IPS-NIHi7 (cell line): ENCODE results near the gene OSBPL3.

Experiments
- DNase-seq: peaks from one replicate; pipeline ENCODE4 v3.0.0; 2012; ENCODE audit warnings: mixed read lengths; ENCODE audit errors: extremely low spot score

Gene OSBPL3

DNA sequence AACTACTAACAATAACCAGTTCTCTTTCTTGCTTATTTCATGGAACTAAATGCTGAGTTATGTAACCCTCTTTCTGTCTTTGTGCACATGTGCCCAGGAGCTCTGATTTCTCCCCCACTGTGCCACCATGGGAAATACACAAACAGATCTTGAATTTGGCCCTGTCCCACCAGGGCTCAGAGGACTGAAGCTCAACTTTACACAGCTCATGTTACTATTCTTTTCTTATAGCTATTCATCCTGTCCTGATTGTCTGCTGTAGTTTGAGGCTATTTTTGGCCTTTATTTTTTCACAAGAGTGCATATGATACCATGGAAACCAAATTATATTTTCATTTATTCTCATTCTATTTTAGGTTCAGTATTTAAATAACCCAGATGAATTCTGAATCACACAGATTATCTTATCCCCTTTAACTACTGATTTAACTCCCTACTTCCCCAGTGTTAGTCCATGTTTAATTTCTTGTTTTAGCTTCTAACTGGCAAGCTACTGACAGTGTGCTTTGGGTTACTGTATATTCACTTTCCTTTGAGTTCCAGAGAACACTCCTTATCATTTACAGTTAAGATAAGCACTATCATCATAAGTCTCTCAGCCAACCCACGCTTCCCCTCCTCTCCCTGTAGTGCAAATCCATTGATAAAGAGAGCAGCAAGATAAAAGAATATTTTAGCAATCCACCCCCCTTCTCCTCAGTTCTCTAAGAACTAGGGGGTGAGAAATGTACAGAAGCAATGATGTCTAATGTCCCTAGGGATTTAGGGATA, 150.9 kb downstream of the OSBPL3 start:
- DNase-seq = no peak

DNA sequence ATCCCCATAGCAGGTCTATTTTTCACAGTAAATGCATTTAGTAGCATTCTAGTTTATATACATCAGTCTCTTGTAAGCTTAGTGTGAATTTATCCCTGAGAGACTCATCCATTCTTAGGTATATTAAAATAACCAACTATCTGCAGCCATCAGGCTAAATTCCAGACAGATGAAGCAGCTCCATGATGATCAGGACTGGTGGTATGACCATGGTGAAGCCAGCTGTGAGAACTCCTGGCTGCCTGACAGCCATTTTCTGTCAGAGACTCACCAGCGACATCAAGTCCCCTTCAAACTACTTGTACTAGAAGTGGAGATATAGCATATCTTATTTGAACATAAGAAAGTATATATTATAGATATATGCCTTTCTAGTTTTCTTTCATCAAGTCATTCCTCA, 152.4 kb downstream of the OSBPL3 start:
- no peak for DNase-seq

DNA sequence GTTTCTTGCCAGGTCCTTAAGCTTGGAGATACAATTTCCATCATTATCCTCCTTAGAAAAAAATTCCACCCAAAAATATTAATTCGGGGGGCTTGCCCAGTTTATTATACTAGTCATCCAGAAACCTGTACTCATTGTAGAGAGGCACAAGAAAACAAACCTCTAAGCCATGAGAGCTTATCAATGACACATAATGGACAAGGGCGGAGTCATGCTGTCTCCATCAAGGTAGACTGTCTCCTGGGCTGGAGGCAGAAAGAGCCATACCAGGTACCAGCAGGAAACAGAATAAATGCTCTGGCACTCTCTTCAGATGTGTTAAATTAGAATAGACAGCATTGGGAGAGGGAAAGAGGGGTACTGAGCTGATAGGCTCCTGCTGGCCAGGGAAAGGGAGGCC, 153.0 kb downstream of the OSBPL3 start:
- DNase-seq = no peak

DNA sequence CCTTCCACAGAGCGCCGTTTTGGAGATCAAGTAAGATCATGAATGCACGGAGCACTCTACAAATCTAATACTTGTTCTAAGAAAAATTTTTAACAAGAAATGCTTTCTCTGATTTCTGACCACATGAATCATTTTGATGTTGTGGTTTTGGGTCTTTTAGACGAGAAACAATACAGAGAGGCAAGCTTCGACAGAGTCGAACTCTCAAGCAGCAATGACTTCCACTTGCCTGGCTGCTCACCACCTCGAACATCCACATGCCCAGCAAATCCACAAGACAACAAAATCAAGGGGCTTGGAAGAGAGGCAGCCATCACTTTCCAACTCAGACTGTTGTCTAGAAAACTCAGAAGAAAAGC, 153.3 kb downstream of the OSBPL3 start:
- no peak for DNase-seq

DNA sequence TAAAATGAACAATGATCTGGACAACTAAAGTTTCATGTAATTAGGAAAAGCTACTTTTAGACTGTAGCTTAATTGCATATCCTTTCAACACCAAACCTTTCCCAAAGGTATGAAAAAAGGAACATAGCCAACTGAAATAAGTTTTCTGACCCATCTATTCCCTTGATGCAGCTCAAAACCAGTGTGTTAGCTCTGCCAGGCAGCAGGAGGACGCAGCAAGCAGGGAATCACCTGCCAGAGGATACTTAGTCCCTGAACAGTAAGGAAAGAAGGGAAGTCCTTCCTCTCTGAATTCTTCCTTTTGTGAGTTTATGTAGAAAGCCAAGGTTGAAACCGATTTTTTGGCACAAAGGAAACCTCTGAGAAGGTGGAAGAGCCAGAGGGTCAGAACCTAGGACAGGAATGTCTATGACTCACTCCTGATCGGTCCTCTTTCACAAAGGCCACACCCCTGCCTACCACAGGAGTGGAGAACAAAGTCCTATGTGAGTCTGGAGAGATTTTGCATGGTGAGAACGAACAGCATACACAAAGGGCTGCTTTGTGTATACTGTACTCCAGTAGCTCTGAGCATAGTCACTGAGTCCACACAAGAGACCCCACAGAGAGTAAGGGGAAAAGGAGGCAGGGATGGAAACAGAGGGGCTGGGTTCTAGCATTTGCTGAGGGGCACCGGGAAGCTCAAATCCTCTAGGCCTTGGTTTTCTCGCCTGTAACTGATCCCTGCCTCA, 153.9 kb downstream of the OSBPL3 start:
- DNase-seq = peak; percentile 49

DNA sequence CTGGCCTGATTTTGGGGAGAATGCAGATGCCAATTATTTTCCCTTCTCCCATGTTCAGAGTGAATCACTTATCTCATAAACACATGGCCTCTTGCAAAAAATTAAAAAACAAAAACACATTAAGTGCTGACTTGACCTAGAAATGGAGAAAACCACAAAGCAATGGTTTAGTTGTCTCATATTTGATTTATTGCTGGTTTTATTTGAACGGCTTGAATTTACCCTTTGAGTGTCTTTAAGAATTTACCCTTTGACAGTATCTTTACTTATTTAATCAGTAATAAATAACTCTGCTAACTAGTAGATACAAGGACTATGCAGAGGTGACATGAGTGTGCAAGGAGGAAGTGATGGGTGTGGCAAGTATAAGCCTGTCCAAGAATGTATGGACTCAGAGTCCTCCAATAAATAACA, 154.6 kb downstream of the OSBPL3 start:
- DNase-seq = no peak

DNA sequence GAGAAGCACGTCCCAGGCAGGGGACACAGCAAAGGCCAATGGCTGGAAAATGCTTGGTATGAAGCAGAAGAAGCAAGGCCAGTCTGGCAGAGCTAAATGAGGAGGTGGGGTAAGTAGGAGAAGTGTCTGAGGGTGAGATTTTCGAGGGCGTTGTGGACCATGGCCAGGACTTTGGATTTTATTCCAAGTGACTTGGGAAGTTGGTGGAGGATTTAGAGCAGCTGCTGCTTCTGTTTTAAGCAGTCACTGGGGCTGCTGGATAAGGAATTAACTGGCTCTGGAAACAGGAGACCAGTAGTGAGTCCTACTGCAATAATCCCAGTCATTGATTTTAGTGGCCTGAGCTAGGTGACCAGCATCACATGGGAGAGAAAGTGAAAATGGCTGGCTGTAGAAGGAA, 155.1 kb downstream of the OSBPL3 start:
- DNase-seq = no peak

DNA sequence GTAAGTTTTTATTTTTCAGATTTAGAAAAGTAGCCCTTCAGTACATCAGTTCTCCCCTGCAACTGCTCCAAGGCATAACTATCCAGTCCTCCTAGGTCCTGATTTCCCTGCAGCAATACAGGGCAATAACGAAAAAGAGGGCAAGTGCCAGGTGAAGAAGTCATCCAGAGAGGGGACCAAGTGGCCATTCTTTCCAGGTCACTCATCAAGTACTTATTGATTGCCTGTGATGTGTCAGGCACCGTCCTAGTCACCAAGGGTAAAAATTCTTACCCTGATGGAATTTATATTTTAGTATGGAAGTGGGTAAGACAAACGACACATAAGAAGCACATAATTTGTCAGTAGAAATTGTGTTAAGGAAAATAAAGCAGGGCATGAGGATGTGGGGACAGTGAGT, 155.6 kb downstream of the OSBPL3 start:
- no peak for DNase-seq

DNA sequence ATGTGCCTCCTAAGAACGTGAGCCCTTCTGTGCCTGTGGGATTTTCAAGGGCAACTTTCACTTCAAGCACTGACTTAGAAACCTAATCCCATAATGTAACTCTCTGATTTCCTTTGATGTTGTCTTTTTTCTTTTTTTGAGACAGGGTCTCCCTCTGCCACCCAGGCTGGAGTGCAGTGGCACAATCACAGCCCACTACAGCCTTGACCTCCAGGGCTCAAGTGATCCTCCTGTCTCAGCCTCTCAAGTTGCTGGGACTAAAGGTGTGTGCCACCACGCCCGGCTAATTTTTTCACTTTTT, 158.3 kb downstream of the OSBPL3 start:
- no peak for DNase-seq

DNA sequence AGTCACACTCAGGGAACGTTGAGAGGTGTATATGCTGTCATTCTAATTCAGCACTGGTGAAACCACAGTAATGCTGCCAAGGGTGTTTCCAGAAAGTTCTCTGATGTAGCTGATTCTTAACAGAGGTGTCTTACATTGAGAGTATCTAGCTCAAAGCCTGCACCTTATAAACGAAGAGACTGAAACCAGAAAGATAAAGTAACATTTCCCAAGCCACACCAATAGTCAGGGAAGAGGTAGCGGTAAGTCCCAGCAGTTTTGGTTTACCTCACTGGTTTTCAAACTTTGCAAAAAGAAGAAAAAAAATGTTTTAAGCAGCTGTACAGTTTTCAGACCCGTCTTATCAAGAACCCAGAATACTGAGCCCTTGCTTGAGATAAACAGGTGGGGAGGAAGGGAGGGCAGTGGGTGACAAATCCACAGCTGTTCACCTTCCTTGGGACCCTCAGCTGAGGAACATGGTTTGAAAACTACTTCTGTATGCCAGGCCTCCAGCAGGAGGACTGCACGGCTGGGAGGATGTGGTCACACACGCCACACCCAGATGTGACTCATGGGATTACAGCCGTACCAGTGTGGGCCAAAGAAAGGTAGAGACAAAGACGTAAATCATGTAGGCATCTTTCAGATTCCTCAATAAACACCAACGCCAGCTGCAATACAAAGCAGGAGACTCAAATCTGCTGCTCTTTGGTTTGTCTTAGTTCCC, 158.8 kb downstream of the OSBPL3 start:
- no peak for DNase-seq

DNA sequence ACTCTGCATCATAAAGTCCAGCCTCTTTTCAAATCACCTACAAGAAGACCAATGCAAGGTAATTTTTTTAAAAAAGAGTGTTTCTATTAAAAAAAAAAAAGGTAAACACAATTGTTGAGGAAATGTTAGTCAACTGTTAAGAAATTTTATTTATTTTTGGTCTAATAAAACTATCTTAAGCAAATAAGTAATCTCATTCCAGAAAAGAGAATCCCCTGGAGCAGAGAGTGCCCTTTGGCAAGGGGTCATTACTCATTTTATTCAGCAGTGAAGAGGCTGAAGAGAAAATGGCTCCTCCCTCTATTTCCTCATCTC, 159.3 kb downstream of the OSBPL3 start:
- DNase-seq = no peak

DNA sequence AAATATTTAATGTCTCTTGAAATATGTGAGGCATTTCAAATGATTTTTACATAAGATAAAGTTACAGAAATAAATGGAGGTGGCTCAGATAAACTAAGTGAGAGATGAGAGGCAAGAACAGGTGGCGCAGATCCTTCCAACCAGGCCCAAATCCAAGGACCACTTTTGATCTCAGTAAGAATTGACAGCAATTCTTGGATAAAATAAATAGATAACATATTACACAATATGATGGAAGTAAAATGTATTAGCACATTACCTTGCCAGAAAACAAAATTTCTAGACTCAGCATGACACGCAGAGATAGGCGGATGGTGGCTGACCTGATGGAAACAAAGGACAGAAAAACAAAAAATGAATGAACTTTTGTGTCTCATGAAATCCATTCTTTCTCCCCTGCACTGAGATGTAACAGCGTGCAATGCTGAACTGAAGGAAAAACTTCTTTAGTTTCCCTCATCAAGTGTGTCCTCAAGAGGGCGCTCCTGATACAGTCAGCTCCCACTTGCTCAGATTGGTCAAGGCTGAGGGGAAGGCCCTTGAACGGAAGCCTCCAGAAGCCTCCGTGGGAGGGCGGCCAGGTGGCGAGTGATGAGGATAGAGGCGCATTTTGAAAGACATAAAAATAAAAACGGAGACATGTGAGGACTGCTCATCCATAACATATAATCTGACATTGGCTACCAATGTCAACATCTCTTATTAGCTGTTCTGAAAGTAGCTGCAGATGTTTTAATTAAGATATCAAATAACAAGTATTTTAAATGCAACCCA, 159.9 kb downstream of the OSBPL3 start:
- DNase-seq = peak; percentile 91

DNA sequence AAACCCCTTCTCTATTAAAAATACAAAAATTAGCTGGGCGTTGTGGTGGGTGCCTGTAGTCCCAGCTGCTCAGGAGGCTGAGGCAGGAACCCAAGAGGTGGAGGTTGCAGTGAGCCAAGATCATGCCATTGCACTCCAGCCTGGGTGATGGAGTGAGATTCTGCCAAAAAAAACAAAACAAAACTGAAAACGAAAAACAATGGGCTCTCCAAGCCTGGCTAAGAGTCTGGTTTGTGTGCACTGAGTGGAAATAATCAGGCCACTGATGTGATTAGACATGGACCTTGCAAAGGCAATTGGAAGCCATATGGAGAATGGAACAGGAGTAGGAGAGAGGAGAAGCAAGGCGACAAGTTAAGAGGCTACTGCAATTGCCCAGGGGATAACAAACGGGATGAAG, 162.6 kb downstream of the OSBPL3 start:
- DNase-seq = no peak

DNA sequence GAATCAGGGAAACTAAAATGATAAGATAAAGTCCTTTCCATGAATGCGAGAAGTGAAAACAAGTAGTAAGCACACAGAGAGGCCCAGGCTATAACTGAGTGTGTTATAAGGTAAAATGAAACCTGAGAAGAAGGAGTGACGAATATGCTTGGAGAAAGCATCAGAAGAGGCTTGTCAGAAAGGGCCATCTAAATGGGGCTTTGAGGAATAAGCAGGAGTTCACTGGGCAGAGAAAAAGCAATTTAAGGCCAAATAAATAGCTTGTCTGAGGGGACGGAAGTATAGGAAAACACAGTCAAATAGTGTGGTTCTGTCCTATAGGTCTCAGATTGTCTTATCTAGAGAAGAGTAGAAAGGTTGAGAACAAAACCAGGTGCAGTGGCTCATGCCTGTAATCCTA, 163.1 kb downstream of the OSBPL3 start:
- no peak for DNase-seq

DNA sequence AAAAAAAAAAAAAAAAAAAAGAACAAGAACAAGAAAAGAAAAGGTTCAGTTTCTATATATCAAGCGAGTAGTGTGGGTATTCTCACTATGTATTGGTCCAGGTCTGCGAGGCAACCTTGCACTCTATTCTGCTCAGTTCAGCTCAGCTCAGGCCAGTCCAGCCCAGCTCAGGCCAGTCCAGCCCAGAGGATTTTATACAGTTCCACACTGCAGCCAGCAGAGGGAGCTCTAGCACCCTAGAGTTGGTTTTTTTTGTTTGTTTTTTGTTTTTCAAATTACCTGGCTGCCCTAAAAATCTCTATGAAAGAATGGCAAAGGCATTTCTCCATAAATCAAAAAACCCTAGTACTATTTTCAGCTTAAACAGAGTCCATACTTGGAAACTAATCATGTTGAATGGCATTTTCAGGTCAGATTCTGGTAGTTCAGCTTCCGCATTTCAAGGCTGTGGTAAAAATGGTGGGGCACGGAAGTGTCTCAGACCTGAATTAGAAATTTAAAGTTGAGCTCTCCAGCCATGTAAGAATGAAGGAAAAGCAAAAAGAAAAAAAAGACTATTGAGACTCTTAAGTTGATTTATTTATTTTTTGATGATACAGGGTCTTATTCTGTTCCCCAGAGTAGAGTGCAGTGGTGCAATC, 167.6 kb downstream of the OSBPL3 start:
- peak; percentile 77 for DNase-seq

DNA sequence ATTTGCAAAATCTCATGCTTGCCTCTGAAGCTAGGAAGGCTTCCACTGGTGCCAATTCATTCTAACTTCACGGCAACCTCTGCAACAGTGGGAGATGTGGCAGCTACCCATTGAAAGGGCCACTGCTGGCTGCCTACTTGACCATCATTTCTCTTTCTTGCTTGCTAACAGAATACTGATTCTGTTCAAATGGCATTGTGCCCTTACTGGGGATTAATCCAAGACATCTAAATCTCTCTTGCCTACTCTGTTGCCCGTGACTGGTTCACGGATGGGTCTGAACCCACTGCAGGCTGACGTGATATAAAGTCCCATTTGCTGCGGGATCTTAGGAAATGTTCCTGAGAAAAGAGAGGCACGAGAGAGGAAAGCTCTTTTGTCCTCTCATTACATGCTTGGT, 171.5 kb downstream of the OSBPL3 start:
- DNase-seq = no peak

DNA sequence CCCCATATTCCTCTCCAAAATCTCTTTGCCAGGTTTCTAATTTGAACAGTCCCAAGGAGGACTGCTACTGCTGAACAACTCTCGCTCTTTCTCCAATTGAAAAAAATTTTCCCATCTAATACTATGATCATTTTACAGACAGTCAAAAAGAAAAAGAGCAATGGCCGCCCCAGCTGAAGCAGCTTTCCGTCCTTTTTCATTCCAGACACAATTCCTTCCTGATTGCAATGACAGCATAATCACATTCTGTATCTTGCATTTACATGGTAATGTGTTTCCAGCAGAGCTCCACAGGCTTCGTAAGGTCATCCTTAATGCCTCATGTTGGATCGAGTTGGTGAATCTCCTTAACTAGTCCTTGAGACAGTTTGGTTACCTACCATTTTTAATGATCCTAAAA, 177.7 kb downstream of the OSBPL3 start:
- no peak for DNase-seq

DNA sequence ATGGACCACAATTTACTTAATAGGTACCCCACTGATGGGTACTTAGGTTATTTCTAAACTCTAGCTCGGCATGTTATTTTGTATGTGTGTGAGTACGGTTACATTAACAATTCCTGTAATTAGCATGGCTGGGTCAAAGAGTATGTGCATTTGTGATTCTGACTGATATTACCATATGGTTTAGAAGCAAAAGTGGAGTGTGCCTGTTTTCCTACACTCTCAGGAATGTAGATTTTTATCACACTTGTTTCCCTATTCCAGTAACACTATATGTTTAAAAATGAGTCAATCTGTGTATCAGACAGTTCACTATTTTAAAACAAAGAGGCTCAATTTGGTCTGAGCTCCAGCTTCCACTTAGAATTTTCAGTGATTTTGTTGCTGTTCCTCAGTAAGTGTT, 178.1 kb downstream of the OSBPL3 start:
- DNase-seq = no peak

DNA sequence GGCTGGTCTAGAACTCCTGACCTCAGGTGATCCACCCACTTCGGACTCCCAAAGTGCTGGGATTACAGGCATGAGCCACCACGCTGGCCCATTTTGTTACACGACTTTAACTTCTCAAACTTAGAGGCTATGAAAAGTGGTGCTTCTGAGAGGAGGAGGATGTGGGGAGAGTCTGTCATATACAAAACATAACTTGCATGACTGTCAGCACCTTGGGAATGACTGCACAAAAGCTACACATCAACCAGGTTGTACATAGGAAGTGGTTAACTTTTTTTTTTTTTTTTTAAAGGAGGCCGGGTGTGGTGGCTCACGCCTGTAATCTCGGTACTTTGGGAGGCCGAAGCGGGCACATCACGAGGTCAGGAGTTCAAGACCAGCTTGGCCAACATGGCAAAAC, 179.3 kb downstream of the OSBPL3 start:
- DNase-seq = no peak

DNA sequence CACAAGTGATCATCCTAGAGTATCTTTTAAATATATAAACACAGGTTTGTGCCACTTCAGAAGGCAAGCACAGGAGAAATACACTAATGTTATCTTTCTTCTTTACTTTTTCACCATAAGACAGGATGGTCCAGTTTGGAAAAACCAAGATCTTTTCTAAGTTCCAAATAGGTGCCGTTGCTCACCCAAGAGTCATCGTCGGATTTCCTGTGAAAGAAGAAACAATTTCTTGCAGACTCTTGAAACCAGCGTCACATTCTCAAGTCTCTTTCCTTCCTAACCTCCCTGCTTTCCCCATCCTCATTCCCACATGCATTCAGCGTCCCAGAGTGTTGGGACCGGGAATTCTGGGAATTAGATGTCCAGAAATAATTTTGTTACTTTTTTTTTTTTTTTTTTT, 179.9 kb downstream of the OSBPL3 start:
- no peak for DNase-seq

DNA sequence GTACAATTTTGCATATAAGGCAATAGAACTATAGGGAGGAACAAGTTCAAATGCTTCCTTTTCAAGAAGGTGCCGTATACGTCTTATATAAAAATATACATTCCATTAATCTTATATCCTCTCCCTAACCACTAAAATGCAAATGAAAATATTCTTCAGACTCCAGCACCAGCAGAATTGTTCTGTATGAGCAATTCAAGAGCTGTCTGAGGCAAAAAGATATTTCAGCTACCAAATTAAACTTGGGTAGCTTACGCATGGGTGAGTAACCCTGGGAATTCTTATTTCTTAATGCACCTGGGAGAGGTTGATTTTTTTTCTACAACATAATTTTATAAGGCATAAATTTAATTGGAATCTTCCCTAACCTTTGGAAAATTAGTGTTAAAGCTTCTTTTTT, 180.5 kb downstream of the OSBPL3 start:
- no peak for DNase-seq

DNA sequence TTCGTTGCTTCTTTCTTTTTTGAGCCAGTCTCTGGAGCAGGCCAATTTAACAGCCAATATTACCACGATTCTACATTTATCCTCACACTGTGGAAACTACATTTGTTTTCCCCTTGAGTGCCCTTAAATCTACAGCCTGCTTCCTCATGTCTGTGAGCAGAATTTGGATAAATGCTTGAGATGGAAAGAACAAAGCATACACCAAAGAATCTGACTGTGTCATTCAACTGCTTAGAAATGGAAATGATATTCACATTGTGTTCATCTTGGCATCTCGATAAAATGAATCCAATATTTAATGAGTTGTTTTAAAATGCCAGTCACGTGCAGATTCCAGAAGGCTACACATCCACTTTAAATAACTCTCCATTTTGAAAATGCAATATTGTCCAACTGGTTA, 181.7 kb downstream of the OSBPL3 start:
- no peak for DNase-seq
